ENCODE data around the gene MTCH2. TPM values are rescaled to one million over a fixed set of nuclear protein-coding genes. Genes with fewer than 3 reads are reported as not detected.
A peak's percentile ranks its signal among the peaks of the same experiment; 100 is the strongest.

Gene MTCH2
- total RNA-seq, 4 donors from 2014 or later, result 32.5 to 40.6 (median 37.6) TPM

DNA sequence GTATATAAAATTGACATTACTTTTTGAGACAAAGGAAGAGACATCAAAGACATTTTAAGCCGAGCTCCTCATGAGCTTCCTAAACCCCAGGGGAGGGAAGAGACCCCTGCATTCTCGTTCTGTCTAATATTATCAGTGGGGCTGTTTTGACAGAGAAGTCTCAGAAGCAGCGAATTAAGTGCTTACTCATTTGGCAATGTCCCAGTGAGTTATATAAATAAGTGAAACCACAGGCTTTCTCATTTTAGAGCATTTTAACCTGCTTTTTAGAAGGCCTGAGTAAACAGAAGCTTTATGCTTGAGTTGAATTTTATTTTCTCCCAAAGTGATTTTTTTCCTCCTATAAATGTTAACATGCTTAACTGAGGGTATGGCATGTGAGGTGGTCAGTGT is 24.9 kb downstream of the MTCH2 start:
- intact Hi-C loops (cut with DNase I), result no loop called here
- Histone ChIP-seq H3K4me1 (peaks cover 0 to 10% (median 8%) of the 10 kb centered on the region in 4 donors), H3K27me3 (no peaks in the 10 kb centered on the region), H3K27ac (replicated peaks in 1 of 4) (no peak overlapping the region), H3K9me3 (no peaks in the 10 kb centered on the region), H3K36me3 (peaks cover 31 to 51% (median 47%) of the 10 kb centered on the region in 4 donors), H3K4me3 (no peak overlapping the region)
- 38% methylated on average over 3 of the region's 3 CpGs for WGBS
- TF ChIP-seq, protein P1, sequence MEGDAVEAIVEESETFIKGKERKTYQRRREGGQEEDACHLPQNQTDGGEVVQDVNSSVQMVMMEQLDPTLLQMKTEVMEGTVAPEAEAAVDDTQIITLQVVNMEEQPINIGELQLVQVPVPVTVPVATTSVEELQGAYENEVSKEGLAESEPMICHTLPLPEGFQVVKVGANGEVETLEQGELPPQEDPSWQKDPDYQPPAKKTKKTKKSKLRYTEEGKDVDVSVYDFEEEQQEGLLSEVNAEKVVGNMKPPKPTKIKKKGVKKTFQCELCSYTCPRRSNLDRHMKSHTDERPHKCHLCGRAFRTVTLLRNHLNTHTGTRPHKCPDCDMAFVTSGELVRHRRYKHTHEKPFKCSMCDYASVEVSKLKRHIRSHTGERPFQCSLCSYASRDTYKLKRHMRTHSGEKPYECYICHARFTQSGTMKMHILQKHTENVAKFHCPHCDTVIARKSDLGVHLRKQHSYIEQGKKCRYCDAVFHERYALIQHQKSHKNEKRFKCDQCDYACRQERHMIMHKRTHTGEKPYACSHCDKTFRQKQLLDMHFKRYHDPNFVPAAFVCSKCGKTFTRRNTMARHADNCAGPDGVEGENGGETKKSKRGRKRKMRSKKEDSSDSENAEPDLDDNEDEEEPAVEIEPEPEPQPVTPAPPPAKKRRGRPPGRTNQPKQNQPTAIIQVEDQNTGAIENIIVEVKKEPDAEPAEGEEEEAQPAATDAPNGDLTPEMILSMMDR (IDR thresholded peaks at IDR 0.05), result no peak
- TF ChIP-seq POLR2AphosphoS5 (IDR thresholded peaks at IDR 0.05) (no peak), POLR2A (IDR thresholded peaks at IDR 0.05; ENCODE audit: low read depth) (no peak), EP300 (IDR thresholded peaks at IDR 0.05) (no peak)
- DNase-seq (ENCODE audit: extremely low spot score), result no peak

DNA sequence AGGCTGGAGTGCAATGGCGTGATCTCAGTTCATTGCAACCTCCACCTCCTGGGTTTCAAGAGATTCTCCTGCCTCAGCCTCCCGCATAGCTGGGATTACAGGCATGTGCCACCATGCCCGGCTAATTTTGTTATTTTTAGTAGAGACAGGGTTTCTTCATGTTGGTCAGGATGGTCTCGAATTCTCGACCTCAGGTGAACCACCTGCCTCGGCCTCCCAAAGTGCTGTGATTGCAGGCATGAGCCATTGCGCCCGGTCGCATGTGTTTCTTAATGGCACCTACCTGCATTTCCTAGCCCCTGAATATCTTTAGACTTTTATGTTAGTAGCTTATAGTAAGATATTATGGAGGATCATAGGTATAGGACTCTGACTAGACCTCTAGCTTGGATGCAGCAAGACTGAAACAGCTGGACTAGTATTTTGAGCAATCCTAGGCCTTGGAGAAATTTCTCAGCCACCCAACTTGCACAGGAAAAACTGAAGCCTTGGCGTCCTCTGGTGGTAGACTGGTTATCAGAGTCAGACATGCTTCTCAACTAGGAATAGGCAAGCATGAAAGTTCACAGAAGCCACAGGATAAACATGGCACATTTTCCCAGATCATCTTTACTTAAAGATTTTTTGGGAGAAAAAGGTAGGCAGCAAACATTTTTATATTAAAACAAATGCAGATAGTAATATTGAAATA is 25.5 kb downstream of the MTCH2 start:
- Histone ChIP-seq H3K36me3 (peaks cover 25 to 45% (median 42%) of the 10 kb centered on the region in 4 donors), H3K4me3 (no peak overlapping the region), H3K27me3 (no peaks in the 10 kb centered on the region), H3K27ac (replicated peaks in 1 of 4) (no peak overlapping the region), H3K4me1 (peaks cover 0 to 10% (median 8%) of the 10 kb centered on the region in 4 donors), H3K9me3 (no peaks in the 10 kb centered on the region)
- intact Hi-C loops (cut with DNase I), result no loop called here
- 88% methylated on average over 10 of the region's 10 CpGs for WGBS
- DNase-seq (ENCODE audit: extremely low spot score), result no peak
- TF ChIP-seq EP300 (IDR thresholded peaks at IDR 0.05), result no peak
- TF ChIP-seq, protein P1 (IDR thresholded peaks at IDR 0.05), result peak; percentile 39 to 60 (median 51)

DNA sequence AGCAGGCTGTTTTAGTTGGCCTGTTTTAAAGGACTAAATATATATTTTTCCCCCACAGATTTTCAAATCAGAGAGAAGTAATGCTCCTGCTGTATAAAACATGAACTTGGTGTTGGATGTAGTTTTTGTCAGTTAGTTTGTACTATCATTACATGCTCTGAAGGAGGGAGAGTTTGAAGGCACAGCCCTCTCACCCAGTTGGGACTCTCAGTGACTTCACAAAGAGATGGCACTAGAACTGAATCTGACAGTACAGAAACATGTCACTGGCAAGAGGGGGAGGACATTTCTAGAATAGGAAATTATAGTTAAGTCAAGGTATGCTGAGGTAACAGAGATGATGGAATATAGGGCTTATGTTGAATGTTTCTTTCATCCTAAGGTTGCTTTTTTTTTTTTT is 27.1 kb downstream of the MTCH2 start:
- TF ChIP-seq EP300 (IDR thresholded peaks at IDR 0.05), result no peak
- TF ChIP-seq, protein P1 (IDR thresholded peaks at IDR 0.05), result no peak
- intact Hi-C loops (cut with DNase I), result no loop called here

DNA sequence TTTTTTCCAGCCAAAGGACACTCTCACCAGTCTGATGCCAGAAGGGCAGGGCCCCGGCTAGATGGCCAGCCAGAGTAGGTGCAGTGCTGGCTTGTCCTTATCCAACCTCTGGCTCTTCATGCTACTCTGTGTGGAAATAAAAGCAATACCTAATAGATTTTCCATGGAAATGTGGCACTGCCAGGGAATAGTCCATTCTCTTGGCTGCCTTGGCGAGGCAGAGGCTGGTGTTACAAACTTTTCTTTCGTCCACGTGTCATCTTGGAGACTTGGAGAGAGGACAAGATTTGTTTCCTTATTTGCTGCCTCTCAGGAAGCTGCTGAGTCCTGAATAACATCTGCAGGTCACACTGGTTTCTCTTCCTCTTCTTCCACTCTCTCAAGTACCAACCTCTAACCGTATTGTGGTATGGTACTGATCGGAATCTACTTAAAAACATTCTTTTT is 31.0 kb downstream of the MTCH2 start:
- WGBS, result 64% methylated on average over 6 of the region's 6 CpGs
- intact Hi-C loops (cut with DNase I), result no loop called here
- no peak overlapping the region for H3K27ac ChIP-seq (replicated peaks in 1 of 4)
- no peak for TF ChIP-seq POLR2AphosphoS5 (IDR thresholded peaks at IDR 0.05)
- TF ChIP-seq POLR2A (IDR thresholded peaks at IDR 0.05; ENCODE audit: low read depth), result no peak
- TF ChIP-seq, protein P1 (IDR thresholded peaks at IDR 0.05), result no peak
- no peak overlapping the region for H3K4me3 ChIP-seq
- peaks cover 0 to 20% (median 3%) of the 10 kb centered on the region in 4 donors for H3K4me1 ChIP-seq
- H3K36me3 ChIP-seq, result peaks cover 0 to 31% (median 8%) of the 10 kb centered on the region in 4 donors
- no peaks in the 10 kb centered on the region for H3K9me3 ChIP-seq
- H3K27me3 ChIP-seq, result no peaks in the 10 kb centered on the region
- DNase-seq (ENCODE audit: extremely low spot score), result no peak

More for the DNA sequence above, 27.1 kb downstream of the MTCH2 start:
- DNase-seq (ENCODE audit: extremely low spot score), result no peak
- H3K4me3 ChIP-seq, result no peak overlapping the region
- H3K36me3 ChIP-seq, result peaks cover 11 to 39% (median 33%) of the 10 kb centered on the region in 4 donors
- no peaks in the 10 kb centered on the region for H3K27me3 ChIP-seq
- no peak overlapping the region for H3K27ac ChIP-seq (replicated peaks in 1 of 4)
- H3K9me3 ChIP-seq, result no peaks in the 10 kb centered on the region
- H3K4me1 ChIP-seq, result peaks cover 0 to 10% (median 8%) of the 10 kb centered on the region in 4 donors

DNA sequence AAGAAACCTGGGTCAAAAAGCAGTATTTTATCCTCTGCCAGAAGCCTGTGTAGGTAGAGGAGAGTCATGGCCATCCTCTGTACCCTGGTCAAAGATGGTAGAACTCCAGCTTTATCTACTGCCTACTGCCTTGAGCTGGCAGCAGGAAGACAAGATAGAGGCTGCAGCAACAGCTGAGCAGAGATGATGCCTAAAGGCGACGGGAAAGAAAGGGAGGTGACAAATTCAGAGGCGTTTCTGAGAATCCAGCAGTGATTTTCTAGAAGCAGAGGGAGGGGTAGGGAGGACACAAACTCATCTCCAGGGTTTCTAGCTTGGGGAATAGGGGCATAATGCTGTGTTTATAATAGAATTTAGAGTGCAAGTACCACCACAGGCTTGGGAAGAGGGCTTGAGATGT is 32.7 kb downstream of the MTCH2 start:
- 77% methylated on average over 3 of the region's 3 CpGs for WGBS
- Histone ChIP-seq H3K4me1 (peaks cover 0 to 27% (median 3%) of the 10 kb centered on the region in 4 donors), H3K27ac (replicated peaks in 1 of 4) (no peak overlapping the region), H3K9me3 (no peaks in the 10 kb centered on the region), H3K27me3 (no peaks in the 10 kb centered on the region), H3K36me3 (peaks cover 0 to 26% (median 8%) of the 10 kb centered on the region in 4 donors), H3K4me3 (no peak overlapping the region)
- intact Hi-C loops (cut with DNase I), result no loop called here
- DNase-seq (ENCODE audit: extremely low spot score), result no peak
- TF ChIP-seq EP300 (IDR thresholded peaks at IDR 0.05) (no peak), POLR2A (IDR thresholded peaks at IDR 0.05; ENCODE audit: low read depth) (no peak), POLR2AphosphoS5 (IDR thresholded peaks at IDR 0.05) (no peak)
- TF ChIP-seq, protein P1 (IDR thresholded peaks at IDR 0.05), result no peak

Data from esophagus muscularis mucosa (tissue), 4 donors.